ENCODE data around the gene NELFB. TPM values are rescaled to one million over a fixed set of nuclear protein-coding genes. Genes with fewer than 3 reads are reported as not detected.

NELFB gene
- total and polyA plus RNA-seq, 4 donors = 4.7 to 24.6 (median 18.1) TPM

GRCh38 chr9:137247916-137248175 is 7.3 kb upstream of the NELFB start:
- 85% methylated on average over 6 of the region's 6 CpGs for WGBS
- Histone ChIP-seq H3K27ac (ENCODE audit: low read depth in 1 of 2, low read length in 2 of 2) (no peak overlapping the region), H3K9ac (ENCODE audit: low read depth in 1 of 2, low read length in 2 of 2) (no peak overlapping the region), H3K36me3 (ENCODE audit: control insufficient read depth in 4 of 4, insufficient read depth in 3 of 4, low read depth in 1 of 4, low read length in 3 of 4) (peaks cover 0 to 7% (median 2%) of the 10 kb centered on the region in 4 donors), H3K27me3 (ENCODE audit: control insufficient read depth in 4 of 4, insufficient read depth in 4 of 4, low read length in 3 of 4) (no peaks in the 10 kb centered on the region), H3K4me3 (ENCODE audit: low read depth in 1 of 3, low read length in 3 of 3) (no peak overlapping the region), H3K9me3 (ENCODE audit: control insufficient read depth in 4 of 4, low read length in 3 of 4) (no peaks in the 10 kb centered on the region), H3K4me1 (ENCODE audit: control insufficient read depth in 4 of 4, insufficient read depth in 4 of 4, low read length in 3 of 4) (peaks cover 0 to 16% (median 6%) of the 10 kb centered on the region in 4 donors)
- no peak for DNase-seq (ENCODE audit: low spot score)
- no peak for TF ChIP-seq FOXA1 (IDR thresholded peaks at IDR 0.05)
- no peak for TF ChIP-seq HNF4G (IDR thresholded peaks at IDR 0.05)
- TF ChIP-seq, protein P1, sequence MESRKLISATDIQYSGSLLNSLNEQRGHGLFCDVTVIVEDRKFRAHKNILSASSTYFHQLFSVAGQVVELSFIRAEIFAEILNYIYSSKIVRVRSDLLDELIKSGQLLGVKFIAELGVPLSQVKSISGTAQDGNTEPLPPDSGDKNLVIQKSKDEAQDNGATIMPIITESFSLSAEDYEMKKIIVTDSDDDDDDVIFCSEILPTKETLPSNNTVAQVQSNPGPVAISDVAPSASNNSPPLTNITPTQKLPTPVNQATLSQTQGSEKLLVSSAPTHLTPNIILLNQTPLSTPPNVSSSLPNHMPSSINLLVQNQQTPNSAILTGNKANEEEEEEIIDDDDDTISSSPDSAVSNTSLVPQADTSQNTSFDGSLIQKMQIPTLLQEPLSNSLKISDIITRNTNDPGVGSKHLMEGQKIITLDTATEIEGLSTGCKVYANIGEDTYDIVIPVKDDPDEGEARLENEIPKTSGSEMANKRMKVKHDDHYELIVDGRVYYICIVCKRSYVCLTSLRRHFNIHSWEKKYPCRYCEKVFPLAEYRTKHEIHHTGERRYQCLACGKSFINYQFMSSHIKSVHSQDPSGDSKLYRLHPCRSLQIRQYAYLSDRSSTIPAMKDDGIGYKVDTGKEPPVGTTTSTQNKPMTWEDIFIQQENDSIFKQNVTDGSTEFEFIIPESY (IDR thresholded peaks at IDR 0.05) = no peak
- TF ChIP-seq EGR1 (IDR thresholded peaks at IDR 0.05; ENCODE audit: low read depth in 2 of 2) = no peak
- TF ChIP-seq RXRA (IDR thresholded peaks at IDR 0.05) = no peak

DNA sequence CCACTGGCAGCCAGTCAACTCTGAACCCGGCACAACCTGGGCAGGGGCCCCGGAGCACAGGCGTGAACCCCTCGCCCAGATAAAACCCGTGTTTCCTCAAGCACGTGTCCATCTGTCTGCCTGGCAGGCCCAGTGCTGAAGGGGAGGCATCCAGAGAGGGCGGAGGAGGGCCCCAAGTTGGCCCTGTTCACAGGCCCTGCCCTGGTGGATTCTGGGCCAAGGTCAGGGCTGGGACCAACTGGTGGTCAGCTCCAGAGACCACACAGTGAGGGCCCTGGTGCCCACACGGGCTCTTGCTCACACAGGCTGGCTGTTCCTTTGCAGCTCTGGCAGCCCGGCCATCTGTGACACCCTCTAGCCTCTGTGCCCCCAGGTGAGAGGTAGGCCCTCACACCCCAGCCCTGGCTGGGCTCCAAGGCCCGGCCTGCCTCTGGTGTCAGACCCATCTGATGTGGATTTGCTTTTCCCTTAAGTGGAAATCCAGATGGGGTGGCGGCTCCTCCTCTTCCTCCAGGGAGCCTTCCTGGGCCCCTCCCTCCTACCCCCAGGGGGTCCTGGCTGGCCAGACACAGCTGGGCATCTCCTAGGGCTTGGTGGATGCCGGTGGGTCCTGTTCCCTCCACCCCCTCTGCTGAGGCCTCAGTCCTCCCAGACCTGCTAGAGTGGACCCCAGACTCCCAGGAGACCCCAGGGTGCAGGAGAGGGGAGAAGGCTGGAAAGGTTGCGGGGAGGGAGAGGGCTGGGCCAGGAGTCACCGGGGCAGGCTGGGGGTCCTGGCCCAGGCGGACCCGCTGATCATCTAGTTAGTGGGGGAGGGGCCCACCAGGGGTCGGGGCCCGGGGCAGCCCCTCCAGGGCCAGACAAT is 4.6 kb upstream of the NELFB start:
- Histone ChIP-seq H3K4me3 (ENCODE audit: low read depth in 1 of 3, low read length in 3 of 3) (no peak overlapping the region), H3K9ac (ENCODE audit: low read depth in 1 of 2, low read length in 2 of 2) (no peak overlapping the region), H3K4me1 (ENCODE audit: control insufficient read depth in 4 of 4, insufficient read depth in 4 of 4, low read length in 3 of 4) (peaks cover 2 to 23% (median 10%) of the 10 kb centered on the region in 4 donors), H3K9me3 (ENCODE audit: control insufficient read depth in 4 of 4, low read length in 3 of 4) (no peaks in the 10 kb centered on the region), H3K27me3 (ENCODE audit: control insufficient read depth in 4 of 4, insufficient read depth in 4 of 4, low read length in 3 of 4) (no peaks in the 10 kb centered on the region), H3K27ac (ENCODE audit: low read depth in 1 of 2, low read length in 2 of 2) (no peak overlapping the region), H3K36me3 (ENCODE audit: control insufficient read depth in 4 of 4, insufficient read depth in 3 of 4, low read depth in 1 of 4, low read length in 3 of 4) (no peaks in the 10 kb centered on the region)
- no peak for DNase-seq (ENCODE audit: low spot score)
- 69% methylated on average over 18 of the region's 18 CpGs for WGBS
- TF ChIP-seq RXRA (IDR thresholded peaks at IDR 0.05) = no peak
- no peak for TF ChIP-seq HNF4G (IDR thresholded peaks at IDR 0.05)
- no peak for TF ChIP-seq YY1 (IDR thresholded peaks at IDR 0.05)
- no peak for TF ChIP-seq NR2F2 (IDR thresholded peaks at IDR 0.05)

GRCh38 chr9:137251194-137251461 is 4.0 kb upstream of the NELFB start, which contains the start of gene STPG3:
Gene STPG3, plus strand, starts transcription at chr9:137251286. Its CDS starts 1 bp downstream, at chr9:137251287.
- no peak for DNase-seq (ENCODE audit: low spot score)
- no peaks in the 10 kb centered on the region for H3K36me3 ChIP-seq (ENCODE audit: control insufficient read depth in 4 of 4, insufficient read depth in 3 of 4, low read depth in 1 of 4, low read length in 3 of 4)
- WGBS = 88% methylated on average over 4 of the region's 4 CpGs
- peaks cover 2 to 28% (median 15%) of the 10 kb centered on the region in 4 donors for H3K4me1 ChIP-seq (ENCODE audit: control insufficient read depth in 4 of 4, insufficient read depth in 4 of 4, low read length in 3 of 4)
- no peak within 1 kb of the TSS for H3K4me3 ChIP-seq (ENCODE audit: low read depth in 1 of 3, low read length in 3 of 3)
- no peaks in the 10 kb centered on the region for H3K9me3 ChIP-seq (ENCODE audit: control insufficient read depth in 4 of 4, low read length in 3 of 4)
- no peak within 1 kb of the TSS for H3K9ac ChIP-seq (ENCODE audit: low read depth in 1 of 2, low read length in 2 of 2)
- H3K27me3 ChIP-seq (ENCODE audit: control insufficient read depth in 4 of 4, insufficient read depth in 4 of 4, low read length in 3 of 4) = no peaks in the 10 kb centered on the region
- no peak within 1 kb of the TSS for H3K27ac ChIP-seq (ENCODE audit: low read depth in 1 of 2, low read length in 2 of 2)
- TF ChIP-seq, protein P2, sequence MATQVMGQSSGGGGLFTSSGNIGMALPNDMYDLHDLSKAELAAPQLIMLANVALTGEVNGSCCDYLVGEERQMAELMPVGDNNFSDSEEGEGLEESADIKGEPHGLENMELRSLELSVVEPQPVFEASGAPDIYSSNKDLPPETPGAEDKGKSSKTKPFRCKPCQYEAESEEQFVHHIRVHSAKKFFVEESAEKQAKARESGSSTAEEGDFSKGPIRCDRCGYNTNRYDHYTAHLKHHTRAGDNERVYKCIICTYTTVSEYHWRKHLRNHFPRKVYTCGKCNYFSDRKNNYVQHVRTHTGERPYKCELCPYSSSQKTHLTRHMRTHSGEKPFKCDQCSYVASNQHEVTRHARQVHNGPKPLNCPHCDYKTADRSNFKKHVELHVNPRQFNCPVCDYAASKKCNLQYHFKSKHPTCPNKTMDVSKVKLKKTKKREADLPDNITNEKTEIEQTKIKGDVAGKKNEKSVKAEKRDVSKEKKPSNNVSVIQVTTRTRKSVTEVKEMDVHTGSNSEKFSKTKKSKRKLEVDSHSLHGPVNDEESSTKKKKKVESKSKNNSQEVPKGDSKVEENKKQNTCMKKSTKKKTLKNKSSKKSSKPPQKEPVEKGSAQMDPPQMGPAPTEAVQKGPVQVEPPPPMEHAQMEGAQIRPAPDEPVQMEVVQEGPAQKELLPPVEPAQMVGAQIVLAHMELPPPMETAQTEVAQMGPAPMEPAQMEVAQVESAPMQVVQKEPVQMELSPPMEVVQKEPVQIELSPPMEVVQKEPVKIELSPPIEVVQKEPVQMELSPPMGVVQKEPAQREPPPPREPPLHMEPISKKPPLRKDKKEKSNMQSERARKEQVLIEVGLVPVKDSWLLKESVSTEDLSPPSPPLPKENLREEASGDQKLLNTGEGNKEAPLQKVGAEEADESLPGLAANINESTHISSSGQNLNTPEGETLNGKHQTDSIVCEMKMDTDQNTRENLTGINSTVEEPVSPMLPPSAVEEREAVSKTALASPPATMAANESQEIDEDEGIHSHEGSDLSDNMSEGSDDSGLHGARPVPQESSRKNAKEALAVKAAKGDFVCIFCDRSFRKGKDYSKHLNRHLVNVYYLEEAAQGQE (IDR thresholded peaks at IDR 0.05) = no peak
- TF ChIP-seq RXRA (IDR thresholded peaks at IDR 0.05) (no peak), RAD21 (IDR thresholded peaks at IDR 0.05) (no peak), FOXA2 (IDR thresholded peaks at IDR 0.05) (no peak), MAX (IDR thresholded peaks at IDR 0.05) (no peak), EGR1 (IDR thresholded peaks at IDR 0.05; ENCODE audit: low read depth in 2 of 2) (no peak), TAF1 (conservative IDR thresholded peaks at IDR 0.05) (no peak), YY1 (IDR thresholded peaks at IDR 0.05) (no peak), GABPA (IDR thresholded peaks at IDR 0.05 in 1 of 2, conservative IDR thresholded peaks at IDR 0.05 in 1 of 2) (no peak), FOXA1 (IDR thresholded peaks at IDR 0.05) (no peak), NR2F2 (IDR thresholded peaks at IDR 0.05) (no peak), HNF4A (conservative IDR thresholded peaks at IDR 0.05) (no peak), JUND (IDR thresholded peaks at IDR 0.05) (no peak), HNF4G (IDR thresholded peaks at IDR 0.05) (no peak)
- TF ChIP-seq, protein P1 (IDR thresholded peaks at IDR 0.05) = no peak
- TF ChIP-seq, protein P3, sequence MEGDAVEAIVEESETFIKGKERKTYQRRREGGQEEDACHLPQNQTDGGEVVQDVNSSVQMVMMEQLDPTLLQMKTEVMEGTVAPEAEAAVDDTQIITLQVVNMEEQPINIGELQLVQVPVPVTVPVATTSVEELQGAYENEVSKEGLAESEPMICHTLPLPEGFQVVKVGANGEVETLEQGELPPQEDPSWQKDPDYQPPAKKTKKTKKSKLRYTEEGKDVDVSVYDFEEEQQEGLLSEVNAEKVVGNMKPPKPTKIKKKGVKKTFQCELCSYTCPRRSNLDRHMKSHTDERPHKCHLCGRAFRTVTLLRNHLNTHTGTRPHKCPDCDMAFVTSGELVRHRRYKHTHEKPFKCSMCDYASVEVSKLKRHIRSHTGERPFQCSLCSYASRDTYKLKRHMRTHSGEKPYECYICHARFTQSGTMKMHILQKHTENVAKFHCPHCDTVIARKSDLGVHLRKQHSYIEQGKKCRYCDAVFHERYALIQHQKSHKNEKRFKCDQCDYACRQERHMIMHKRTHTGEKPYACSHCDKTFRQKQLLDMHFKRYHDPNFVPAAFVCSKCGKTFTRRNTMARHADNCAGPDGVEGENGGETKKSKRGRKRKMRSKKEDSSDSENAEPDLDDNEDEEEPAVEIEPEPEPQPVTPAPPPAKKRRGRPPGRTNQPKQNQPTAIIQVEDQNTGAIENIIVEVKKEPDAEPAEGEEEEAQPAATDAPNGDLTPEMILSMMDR (IDR thresholded peaks at IDR 0.05; ENCODE audit: low read depth, low read length, missing input control) = no peak
- TF ChIP-seq, protein P4, sequence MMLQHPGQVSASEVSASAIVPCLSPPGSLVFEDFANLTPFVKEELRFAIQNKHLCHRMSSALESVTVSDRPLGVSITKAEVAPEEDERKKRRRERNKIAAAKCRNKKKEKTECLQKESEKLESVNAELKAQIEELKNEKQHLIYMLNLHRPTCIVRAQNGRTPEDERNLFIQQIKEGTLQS (IDR thresholded peaks at IDR 0.05) = no peak
